ENCODE measurements around the gene DUS4L.

DNA sequence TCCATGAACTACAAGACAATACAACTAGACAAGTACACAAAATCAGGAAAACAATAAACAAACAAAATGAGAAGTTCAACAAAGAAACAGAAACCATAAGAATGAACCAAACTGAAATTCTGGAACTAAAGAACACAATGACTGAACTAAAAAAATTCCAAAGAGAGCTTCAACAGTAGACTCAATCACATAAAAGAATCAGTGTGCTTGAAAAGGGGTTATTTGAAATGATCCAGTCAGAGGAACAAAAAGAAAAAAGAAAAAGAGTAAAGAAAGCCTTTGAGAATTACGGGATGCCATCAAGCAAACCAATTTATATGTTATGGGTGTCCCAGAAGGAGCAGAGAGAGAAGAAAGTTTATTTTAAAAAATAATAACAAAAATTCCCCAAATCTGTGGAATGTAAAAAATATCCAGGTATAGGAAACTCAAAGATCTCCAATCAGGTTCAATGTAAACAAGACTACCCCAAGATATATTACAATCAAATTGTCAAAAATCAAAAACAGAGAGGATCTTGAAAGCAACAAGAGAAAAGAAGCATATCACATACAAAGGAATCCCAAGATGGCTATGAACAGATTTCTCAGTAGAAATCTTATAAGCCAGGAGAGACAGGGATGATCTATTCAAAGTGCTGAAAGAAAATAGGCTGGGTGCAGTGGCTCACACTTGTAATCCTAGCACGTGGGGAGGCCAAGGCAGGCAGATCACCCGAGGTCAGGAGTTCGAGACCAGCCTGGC lies 18.8 kb upstream of the DUS4L start:
- TF ChIP-seq, protein P1, sequence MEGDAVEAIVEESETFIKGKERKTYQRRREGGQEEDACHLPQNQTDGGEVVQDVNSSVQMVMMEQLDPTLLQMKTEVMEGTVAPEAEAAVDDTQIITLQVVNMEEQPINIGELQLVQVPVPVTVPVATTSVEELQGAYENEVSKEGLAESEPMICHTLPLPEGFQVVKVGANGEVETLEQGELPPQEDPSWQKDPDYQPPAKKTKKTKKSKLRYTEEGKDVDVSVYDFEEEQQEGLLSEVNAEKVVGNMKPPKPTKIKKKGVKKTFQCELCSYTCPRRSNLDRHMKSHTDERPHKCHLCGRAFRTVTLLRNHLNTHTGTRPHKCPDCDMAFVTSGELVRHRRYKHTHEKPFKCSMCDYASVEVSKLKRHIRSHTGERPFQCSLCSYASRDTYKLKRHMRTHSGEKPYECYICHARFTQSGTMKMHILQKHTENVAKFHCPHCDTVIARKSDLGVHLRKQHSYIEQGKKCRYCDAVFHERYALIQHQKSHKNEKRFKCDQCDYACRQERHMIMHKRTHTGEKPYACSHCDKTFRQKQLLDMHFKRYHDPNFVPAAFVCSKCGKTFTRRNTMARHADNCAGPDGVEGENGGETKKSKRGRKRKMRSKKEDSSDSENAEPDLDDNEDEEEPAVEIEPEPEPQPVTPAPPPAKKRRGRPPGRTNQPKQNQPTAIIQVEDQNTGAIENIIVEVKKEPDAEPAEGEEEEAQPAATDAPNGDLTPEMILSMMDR (IDR thresholded peaks at IDR 0.05; ENCODE audit: poor library complexity): no peak
- TF ChIP-seq EZH2 (IDR thresholded peaks at IDR 0.05; ENCODE audit: borderline replicate concordance): no peak
